DND-41 (cell line): ENCODE results near the gene PPT2.

Experiments used
- EZH2 ChIP-seq: IDR thresholded peaks from 3 replicates; pipeline ENCODE4 v1.6.1; 2012; ENCODE audit warnings: borderline replicate concordance, low read depth, mild to moderate bottlenecking, moderate library complexity, low read length, inconsistent platforms; ENCODE audit not compliant: severe bottlenecking
- TF ChIP-seq, protein P1 (sequence below): IDR thresholded peaks from 2 replicates; pipeline ENCODE4 v1.5.1; 2012; ENCODE audit warnings: borderline replicate concordance, low read length, moderate library complexity, mild to moderate bottlenecking; ENCODE audit not compliant: poor library complexity, severe bottlenecking; ENCODE audit errors: extremely low read depth

DNA sequence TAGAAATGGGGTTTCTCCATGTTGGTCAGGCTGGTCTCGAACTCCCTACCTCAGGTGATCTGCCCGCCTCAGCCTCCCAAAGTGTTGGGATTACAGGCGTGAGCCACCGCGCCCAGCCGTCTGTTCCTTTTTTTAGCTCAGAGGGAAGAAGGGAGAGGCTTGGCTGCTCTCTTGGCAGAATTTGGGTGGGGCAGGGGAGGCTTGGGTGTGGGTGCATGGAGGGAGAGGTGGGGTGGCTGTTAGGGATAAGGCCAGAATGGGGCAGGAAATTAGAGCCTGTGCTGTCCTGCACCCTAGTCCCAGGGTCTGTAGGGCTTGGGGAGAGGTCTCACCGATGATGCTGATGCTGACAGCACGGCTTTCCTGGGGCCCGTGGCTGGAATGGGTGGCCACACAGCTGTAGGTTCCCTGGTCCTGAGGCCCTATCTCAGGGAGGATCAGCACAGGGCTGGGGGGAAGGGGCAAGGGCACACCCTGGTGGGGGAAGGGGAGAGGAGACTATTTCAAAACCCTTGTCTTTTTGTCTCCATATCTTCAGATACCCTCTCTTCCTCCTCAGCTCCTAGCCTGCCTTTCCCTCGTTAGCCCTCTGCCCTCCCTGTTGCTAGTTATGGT lies 28.1 kb downstream of the PPT2 start:
- TF ChIP-seq EZH2: no peak
- TF ChIP-seq, protein P1, sequence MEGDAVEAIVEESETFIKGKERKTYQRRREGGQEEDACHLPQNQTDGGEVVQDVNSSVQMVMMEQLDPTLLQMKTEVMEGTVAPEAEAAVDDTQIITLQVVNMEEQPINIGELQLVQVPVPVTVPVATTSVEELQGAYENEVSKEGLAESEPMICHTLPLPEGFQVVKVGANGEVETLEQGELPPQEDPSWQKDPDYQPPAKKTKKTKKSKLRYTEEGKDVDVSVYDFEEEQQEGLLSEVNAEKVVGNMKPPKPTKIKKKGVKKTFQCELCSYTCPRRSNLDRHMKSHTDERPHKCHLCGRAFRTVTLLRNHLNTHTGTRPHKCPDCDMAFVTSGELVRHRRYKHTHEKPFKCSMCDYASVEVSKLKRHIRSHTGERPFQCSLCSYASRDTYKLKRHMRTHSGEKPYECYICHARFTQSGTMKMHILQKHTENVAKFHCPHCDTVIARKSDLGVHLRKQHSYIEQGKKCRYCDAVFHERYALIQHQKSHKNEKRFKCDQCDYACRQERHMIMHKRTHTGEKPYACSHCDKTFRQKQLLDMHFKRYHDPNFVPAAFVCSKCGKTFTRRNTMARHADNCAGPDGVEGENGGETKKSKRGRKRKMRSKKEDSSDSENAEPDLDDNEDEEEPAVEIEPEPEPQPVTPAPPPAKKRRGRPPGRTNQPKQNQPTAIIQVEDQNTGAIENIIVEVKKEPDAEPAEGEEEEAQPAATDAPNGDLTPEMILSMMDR: no peak
